GM12878 (cell line): Measurements from ENCODE around the gene ESRRG. TPM values are rescaled to one million over a fixed set of nuclear protein-coding genes. Genes with fewer than 3 reads are reported as not detected.

ENCODE experiments used
- ATAC-seq: fragments of 200-7000 bp; cut with Tn5 transposase; 3 replicates; pipeline ENCODE4 v1.9.1; 2020; ENCODE audit warnings: mild to moderate bottlenecking, moderate library complexity
- BruUV-seq: library from RNA; stranded (reverse); fragments of 400-500 nt; replicated peaks from 2 replicates; lab custom pipeline; 2021; lab: Mats Ljungman, UMichigan
- CTCF ChIA-PET: fragments of 300-600 bp; sonication (Branson Sonifier 250); formaldehyde crosslinking; extraction: SDS; loops from one replicate; lab custom pipeline; 2021; ENCODE audit warnings: inconsistent platforms; lab: Yijun Ruan, JAX
- POLR2A ChIA-PET: fragments of 350-600 bp; formaldehyde crosslinking; extraction: SDS; loops from one replicate; lab custom pipeline; 2021; ENCODE audit warnings: inconsistent platforms; lab: Charles Lee
- RAD21 ChIA-PET: fragments of 300-600 bp; sonication (Branson Sonifier 250); formaldehyde crosslinking; loops from one replicate; lab custom pipeline; 2023; ENCODE audit warnings: antibody characterized with exemption; ENCODE audit not compliant: unreplicated experiment; lab: Charles Lee
- SMC1A ChIA-PET: fragments of 300-600 bp; sonication (Branson Sonifier 250); formaldehyde crosslinking; loops from one replicate; lab custom pipeline; 2023; ENCODE audit not compliant: unreplicated experiment, uncharacterized antibody; lab: Charles Lee
- DNase-seq: peaks from one replicate; pipeline ENCODE4 v3.0.0-alpha.2; 2011; ENCODE audit warnings: low read depth, low spot score
- FAIRE-seq: peaks from 3 replicates; lab custom pipeline; 2011; peaks lifted over from hg19 to GRCh38; lab: Jason Lieb, UNC
- H2AFZ ChIP-seq: 2 replicates; pipeline ENCODE4 v1.6.0; 2011; ENCODE audit warnings: low read depth, low read length, control low read depth; ENCODE audit not compliant: control insufficient read depth
- H3K27ac ChIP-seq: 2 replicates; pipeline ENCODE4 v1.5.1; 2011; ENCODE audit warnings: control low read depth; ENCODE audit not compliant: control insufficient read depth, insufficient read depth
- H3K27me3 ChIP-seq, 2 experiments: replicated peaks in 1 of 2; 2 replicates each; pipeline versions ENCODE4 v1.6.0 to v1.6.1; 2011; ENCODE audit warnings: low read length in 1 of 2; ENCODE audit not compliant: control insufficient read depth in 2 of 2, insufficient read depth in 2 of 2
- H3K36me3 ChIP-seq, 2 experiments: 2 replicates each; pipeline ENCODE4 v1.5.1; 2011; ENCODE audit warnings: low read length in 1 of 2; ENCODE audit not compliant: control insufficient read depth in 2 of 2, insufficient read depth in 2 of 2
- H3K4me1 ChIP-seq: 2 replicates; pipeline ENCODE4 v1.6.1; 2011; ENCODE audit warnings: mild to moderate bottlenecking, low read length, moderate library complexity, mixed read lengths; ENCODE audit not compliant: control insufficient read depth, insufficient read depth
- H3K4me2 ChIP-seq: 2 replicates; pipeline ENCODE4 v1.6.0; 2011; ENCODE audit warnings: control low read depth; ENCODE audit not compliant: control insufficient read depth, insufficient read depth
- H3K4me3 ChIP-seq: fragments of 200-600 bp; sonication (generic); 2 replicates; pipeline ENCODE4 v1.5.1; 2016
- H3K79me2 ChIP-seq: 2 replicates; pipeline ENCODE4 v1.6.0; 2011; ENCODE audit warnings: low read length; ENCODE audit not compliant: control insufficient read depth, insufficient read depth
- H3K9ac ChIP-seq: 2 replicates; pipeline ENCODE4 v1.8.0; 2011; ENCODE audit warnings: low read length, control low read depth, mixed read lengths; ENCODE audit not compliant: control insufficient read depth, insufficient read depth
- H3K9me3 ChIP-seq: replicated peaks from 3 replicates; pipeline ENCODE4 v1.5.1; 2011; ENCODE audit warnings: mild to moderate bottlenecking, low read length; ENCODE audit not compliant: control insufficient read depth, insufficient read depth
- H4K20me1 ChIP-seq: 2 replicates; pipeline ENCODE4 v1.6.0; 2011; ENCODE audit not compliant: control insufficient read depth, insufficient read depth
- CREM ChIP-seq: IDR thresholded peaks from 2 replicates; pipeline ENCODE4 v1.6.1; 2014; ENCODE audit warnings: antibody characterized with exemption, low read depth
- ESRRA ChIP-seq: IDR thresholded peaks from 2 replicates; pipeline ENCODE4 v1.6.1; 2012; ENCODE audit warnings: mild to moderate bottlenecking, low read length, improper control_type of control experiment
- FOS ChIP-seq: IDR thresholded peaks from 3 replicates; pipeline ENCODE4 v1.6.1; 2011; ENCODE audit warnings: borderline replicate concordance; ENCODE audit not compliant: insufficient read length; ENCODE audit errors: extremely low read depth
- HDGF ChIP-seq: fragments of 450-650 bp; IDR thresholded peaks from 2 replicates; pipeline ENCODE4 v1.6.1; 2016; ENCODE audit warnings: antibody characterized with exemption
- KDM1A ChIP-seq: fragments of 200-600 bp; sonication (generic); IDR thresholded peaks from 2 replicates; pipeline ENCODE4 v1.6.1; 2016; ENCODE audit warnings: borderline replicate concordance
- MXI1 ChIP-seq: fragments of 150-350 bp; IDR thresholded peaks from 2 replicates; pipeline ENCODE4 v1.6.1; 2011; ENCODE audit warnings: low read depth, mild to moderate bottlenecking, inconsistent platforms, low read length, improper control_type of control experiment
- NR2C2 ChIP-seq: IDR thresholded peaks from 2 replicates; pipeline ENCODE4 v1.6.1; 2011; ENCODE audit warnings: borderline replicate concordance, low read depth; ENCODE audit not compliant: control insufficient read depth, insufficient read length
- POLR2A ChIP-seq: IDR thresholded peaks from 2 replicates; pipeline ENCODE4 v1.6.1; 2011; ENCODE audit warnings: low read depth, mild to moderate bottlenecking, low read length
- RAD51 ChIP-seq: fragments of 450-650 bp; IDR thresholded peaks from 2 replicates; pipeline ENCODE4 v1.6.1; 2016; ENCODE audit warnings: moderate library complexity, mild to moderate bottlenecking, inconsistent platforms
- RELA ChIP-seq: fragments of 450-650 bp; IDR thresholded peaks from 2 replicates; pipeline ENCODE4 v1.8.0; 2014; ENCODE audit warnings: borderline replicate concordance; ENCODE audit not compliant: partially characterized antibody
- SMARCA5 ChIP-seq: fragments of 450-650 bp; IDR thresholded peaks from 2 replicates; pipeline ENCODE4 v1.6.1; 2017; ENCODE audit warnings: mild to moderate bottlenecking
- YY1 ChIP-seq: IDR thresholded peaks from 2 replicates; pipeline ENCODE4 v1.6.1; 2011; ENCODE audit warnings: low read depth, mild to moderate bottlenecking, low read length
- WGBS: methylation state at CpG from one replicate; pipeline ENCODE4 v1.1.6; 2016; ENCODE audit warnings: low lambda C conversion rate; ENCODE audit not compliant: insufficient replicate concordance, insufficient coverage; ENCODE audit errors: missing lambda C conversion rate; 5-methylcytosine and 5-hydroxymethylcytosine counted together
- in situ Hi-C: fragments of 300-500 bp; cut with MboI; formaldehyde crosslinking; loops from 9 replicates; pipeline ENCODE4 v1.14.3; 2018; ENCODE audit warnings: mixed read lengths
- intact Hi-C: fragments of 100-400 bp; cut with micrococcal nuclease; formaldehyde crosslinking; loops from one replicate; pipeline ENCODE4 v1.14.2; 2022; ENCODE audit not compliant: unreplicated experiment
- polyA plus RNA-seq, 11 experiments: library from polyadenylated mRNA; depleted of rRNA in 4 of 11; unstranded in 6 of 11; stranded (reverse) in 5 of 11; fragments of >200 nt; fragmentation: Nextera tagmentation in 4 of 11; fragmentation: Illumina TruSeq in 1 of 11; extraction: Ambion mirVana in 4 of 11; extraction: Trizol in 1 of 11; gene quantifications; 1 replicate in 1 of 11; 2 replicates in 10 of 11; pipeline versions ENCODE4 v1.2.1 to v1.2.3, GENCODE V29; 2011 to 2016; ENCODE audit warnings: inconsistent platforms in 2 of 11, missing spikeins in 2 of 11, low read depth in 1 of 11
- total RNA-seq, 4 experiments: library from RNA; depleted of rRNA in 3 of 4; stranded (reverse); fragments of >200 nt in 3 of 4; fragmentation: Illumina TruSeq in 1 of 4; extraction: Trizol in 1 of 4; gene quantifications; 2 replicates each; pipeline versions ENCODE4 v1.2.1 to v1.2.3, GENCODE V29; 2013 to 2021
- TF ChIP-seq, protein P1 (sequence below): IDR thresholded peaks from 2 replicates; pipeline ENCODE4 v1.6.1; 2012; ENCODE audit warnings: mild to moderate bottlenecking, low read depth, low read length
- TF ChIP-seq, protein P2 (sequence below): IDR thresholded peaks from 2 replicates; pipeline ENCODE4 v1.6.1; 2012; ENCODE audit warnings: improper control_type of control experiment, low read depth, low read length; ENCODE audit not compliant: insufficient replicate concordance

The ESRRG gene
- total and polyA plus RNA-seq, 10 of the 15 experiments (the other 5 are each of a cell fraction or from before 2014, with no cell fraction given) = 0.03 TPM; not detected in 9

DNA sequence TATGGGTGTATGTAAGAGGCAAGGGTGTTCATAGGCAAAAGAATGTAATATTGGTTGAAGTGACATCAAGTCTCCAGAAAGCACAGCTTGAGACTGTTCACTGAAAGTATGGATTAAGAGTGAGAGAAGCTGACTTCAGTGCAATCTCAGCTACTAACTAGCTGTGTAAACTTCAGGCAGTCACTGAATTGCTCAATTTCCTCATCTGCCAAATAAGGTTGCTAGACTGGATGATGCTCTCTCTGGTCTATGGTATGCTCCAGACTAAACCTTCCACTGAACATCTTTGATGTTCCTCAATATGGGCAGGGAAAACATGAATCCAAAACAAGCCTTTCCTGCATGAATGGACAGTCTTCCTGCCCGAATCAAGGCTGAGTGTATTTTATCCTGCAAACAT lies 188.2 kb downstream of the ESRRG start (continued):
- TF ChIP-seq, protein P1, sequence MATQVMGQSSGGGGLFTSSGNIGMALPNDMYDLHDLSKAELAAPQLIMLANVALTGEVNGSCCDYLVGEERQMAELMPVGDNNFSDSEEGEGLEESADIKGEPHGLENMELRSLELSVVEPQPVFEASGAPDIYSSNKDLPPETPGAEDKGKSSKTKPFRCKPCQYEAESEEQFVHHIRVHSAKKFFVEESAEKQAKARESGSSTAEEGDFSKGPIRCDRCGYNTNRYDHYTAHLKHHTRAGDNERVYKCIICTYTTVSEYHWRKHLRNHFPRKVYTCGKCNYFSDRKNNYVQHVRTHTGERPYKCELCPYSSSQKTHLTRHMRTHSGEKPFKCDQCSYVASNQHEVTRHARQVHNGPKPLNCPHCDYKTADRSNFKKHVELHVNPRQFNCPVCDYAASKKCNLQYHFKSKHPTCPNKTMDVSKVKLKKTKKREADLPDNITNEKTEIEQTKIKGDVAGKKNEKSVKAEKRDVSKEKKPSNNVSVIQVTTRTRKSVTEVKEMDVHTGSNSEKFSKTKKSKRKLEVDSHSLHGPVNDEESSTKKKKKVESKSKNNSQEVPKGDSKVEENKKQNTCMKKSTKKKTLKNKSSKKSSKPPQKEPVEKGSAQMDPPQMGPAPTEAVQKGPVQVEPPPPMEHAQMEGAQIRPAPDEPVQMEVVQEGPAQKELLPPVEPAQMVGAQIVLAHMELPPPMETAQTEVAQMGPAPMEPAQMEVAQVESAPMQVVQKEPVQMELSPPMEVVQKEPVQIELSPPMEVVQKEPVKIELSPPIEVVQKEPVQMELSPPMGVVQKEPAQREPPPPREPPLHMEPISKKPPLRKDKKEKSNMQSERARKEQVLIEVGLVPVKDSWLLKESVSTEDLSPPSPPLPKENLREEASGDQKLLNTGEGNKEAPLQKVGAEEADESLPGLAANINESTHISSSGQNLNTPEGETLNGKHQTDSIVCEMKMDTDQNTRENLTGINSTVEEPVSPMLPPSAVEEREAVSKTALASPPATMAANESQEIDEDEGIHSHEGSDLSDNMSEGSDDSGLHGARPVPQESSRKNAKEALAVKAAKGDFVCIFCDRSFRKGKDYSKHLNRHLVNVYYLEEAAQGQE = no peak
- TF ChIP-seq SMARCA5 (no peak), YY1 (no peak), CREM (no peak), RELA (no peak), KDM1A (no peak), RAD51 (no peak), HDGF (no peak)

DNA sequence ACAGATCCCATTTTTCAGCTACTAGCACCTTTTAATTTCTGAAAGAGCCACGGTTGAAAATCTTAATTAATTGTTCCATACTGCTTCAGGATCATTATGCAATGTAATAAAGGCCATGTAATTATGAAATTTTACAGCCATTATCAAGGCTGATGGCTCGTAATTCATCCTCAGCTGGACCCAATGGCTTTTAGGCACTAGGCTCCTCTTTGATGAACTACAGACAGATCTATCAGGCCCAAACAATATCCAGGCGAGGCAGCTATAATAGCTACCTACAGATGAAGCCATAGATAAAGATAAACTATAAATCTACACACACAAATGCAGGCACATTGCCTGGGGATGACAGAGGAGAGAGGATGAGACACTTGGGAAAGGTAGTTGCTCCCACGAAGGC lies 189.5 kb downstream of the ESRRG start:
- no TSS peak for BruUV-seq
- FAIRE-seq (no peak), DNase-seq (no peak), ATAC-seq (no peak)
- Histone ChIP-seq H3K4me1 (peaks cover 12% of the 10 kb centered on the region), H3K36me3 (no peaks in the 10 kb centered on the region), H4K20me1 (no peaks in the 10 kb centered on the region), H3K27me3 (no peaks in the 10 kb centered on the region), H2AFZ (no peak overlapping the region), H3K79me2 (no peaks in the 10 kb centered on the region), H3K27ac (no peak overlapping the region), H3K4me2 (no peak overlapping the region), H3K9ac (no peak overlapping the region), H3K4me3 (no peak overlapping the region), H3K9me3 (no peaks in the 10 kb centered on the region)
- SMC1A ChIA-PET = no interaction called here
- RAD21 ChIA-PET = no interaction called here
- CTCF ChIA-PET = no interaction called here
- POLR2A ChIA-PET = no interaction called here
- 18% methylated on average over 4 of the region's 4 CpGs for WGBS
- intact Hi-C loops = no loop called here
- in situ Hi-C loops = no loop called here
- no peak for TF ChIP-seq FOS
- no peak for TF ChIP-seq POLR2A
- TF ChIP-seq NR2C2 = no peak
- TF ChIP-seq, protein P2, sequence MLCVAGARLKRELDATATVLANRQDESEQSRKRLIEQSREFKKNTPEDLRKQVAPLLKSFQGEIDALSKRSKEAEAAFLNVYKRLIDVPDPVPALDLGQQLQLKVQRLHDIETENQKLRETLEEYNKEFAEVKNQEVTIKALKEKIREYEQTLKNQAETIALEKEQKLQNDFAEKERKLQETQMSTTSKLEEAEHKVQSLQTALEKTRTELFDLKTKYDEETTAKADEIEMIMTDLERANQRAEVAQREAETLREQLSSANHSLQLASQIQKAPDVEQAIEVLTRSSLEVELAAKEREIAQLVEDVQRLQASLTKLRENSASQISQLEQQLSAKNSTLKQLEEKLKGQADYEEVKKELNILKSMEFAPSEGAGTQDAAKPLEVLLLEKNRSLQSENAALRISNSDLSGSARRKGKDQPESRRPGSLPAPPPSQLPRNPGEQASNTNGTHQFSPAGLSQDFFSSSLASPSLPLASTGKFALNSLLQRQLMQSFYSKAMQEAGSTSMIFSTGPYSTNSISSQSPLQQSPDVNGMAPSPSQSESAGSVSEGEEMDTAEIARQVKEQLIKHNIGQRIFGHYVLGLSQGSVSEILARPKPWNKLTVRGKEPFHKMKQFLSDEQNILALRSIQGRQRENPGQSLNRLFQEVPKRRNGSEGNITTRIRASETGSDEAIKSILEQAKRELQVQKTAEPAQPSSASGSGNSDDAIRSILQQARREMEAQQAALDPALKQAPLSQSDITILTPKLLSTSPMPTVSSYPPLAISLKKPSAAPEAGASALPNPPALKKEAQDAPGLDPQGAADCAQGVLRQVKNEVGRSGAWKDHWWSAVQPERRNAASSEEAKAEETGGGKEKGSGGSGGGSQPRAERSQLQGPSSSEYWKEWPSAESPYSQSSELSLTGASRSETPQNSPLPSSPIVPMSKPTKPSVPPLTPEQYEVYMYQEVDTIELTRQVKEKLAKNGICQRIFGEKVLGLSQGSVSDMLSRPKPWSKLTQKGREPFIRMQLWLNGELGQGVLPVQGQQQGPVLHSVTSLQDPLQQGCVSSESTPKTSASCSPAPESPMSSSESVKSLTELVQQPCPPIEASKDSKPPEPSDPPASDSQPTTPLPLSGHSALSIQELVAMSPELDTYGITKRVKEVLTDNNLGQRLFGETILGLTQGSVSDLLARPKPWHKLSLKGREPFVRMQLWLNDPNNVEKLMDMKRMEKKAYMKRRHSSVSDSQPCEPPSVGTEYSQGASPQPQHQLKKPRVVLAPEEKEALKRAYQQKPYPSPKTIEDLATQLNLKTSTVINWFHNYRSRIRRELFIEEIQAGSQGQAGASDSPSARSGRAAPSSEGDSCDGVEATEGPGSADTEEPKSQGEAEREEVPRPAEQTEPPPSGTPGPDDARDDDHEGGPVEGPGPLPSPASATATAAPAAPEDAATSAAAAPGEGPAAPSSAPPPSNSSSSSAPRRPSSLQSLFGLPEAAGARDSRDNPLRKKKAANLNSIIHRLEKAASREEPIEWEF = no peak
- TF ChIP-seq ESRRA = no peak
- no peak for TF ChIP-seq MXI1
